Endothelial cell of hepatic sinusoid (primary cell): ENCODE results near the gene FBXO27.
"Not testable (repeated sequence)": the region's sequence is repeated elsewhere in the genome, so short reads cannot be mapped to it uniquely, and the experiment has no call there.

Experiments used
- in situ Hi-C: cut with HindIII; loops from 2 replicates; pipeline ENCODE4 v1.10.0; 2017; ENCODE audit warnings: low sequenced_read_pairs

FBXO27 gene

GRCh38 chr19:39045506-39045905, 13.2 kb upstream of the FBXO27 start:
- in situ Hi-C loops = no loop called here

DNA sequence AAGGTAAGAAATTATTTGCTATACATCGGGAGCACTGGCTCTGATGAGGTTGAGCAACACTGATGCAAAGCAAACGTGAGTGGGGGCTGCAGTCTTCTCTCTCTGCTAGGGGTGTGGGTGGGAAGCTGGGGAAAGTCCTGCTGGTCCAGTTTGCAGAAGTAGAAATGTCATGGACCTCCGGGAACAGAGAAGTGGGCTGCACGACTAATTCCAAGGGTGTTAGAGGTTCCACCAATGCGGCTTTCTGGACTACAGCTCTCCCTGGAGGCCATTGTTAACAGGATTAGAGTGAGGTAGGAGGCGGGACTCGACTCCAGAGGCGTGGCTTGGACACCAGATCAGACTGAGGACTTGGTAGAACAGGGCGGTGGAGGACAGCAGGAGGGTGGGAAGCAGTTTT, 5.7 kb upstream of the FBXO27 start:
- in situ Hi-C loops = no loop called here

- in situ Hi-C loops = no loop called here
These were observed 4.8 kb upstream of the FBXO27 start for GRCh38 chr19:39037194-39037593.

DNA sequence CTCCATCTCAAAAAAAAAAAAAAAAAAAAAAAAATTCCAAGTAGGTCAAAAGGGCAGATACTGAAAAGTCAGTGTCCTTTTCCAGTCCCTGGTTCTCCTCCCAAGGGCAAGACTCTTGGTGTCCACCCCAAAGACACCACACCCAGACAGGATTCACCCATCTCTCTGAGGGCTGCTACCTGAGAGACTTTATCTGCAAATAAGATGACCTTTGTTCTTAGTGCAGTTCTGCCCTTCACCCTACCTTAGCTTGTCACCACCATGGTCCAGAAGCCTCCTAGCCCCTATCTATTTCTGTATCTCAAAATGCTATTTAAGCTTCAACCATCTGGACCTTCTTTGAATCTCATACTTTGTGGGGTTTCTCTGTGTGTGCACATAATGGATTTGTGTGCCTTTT, 4.2 kb upstream of the FBXO27 start:
- in situ Hi-C loops = no loop called here

DNA sequence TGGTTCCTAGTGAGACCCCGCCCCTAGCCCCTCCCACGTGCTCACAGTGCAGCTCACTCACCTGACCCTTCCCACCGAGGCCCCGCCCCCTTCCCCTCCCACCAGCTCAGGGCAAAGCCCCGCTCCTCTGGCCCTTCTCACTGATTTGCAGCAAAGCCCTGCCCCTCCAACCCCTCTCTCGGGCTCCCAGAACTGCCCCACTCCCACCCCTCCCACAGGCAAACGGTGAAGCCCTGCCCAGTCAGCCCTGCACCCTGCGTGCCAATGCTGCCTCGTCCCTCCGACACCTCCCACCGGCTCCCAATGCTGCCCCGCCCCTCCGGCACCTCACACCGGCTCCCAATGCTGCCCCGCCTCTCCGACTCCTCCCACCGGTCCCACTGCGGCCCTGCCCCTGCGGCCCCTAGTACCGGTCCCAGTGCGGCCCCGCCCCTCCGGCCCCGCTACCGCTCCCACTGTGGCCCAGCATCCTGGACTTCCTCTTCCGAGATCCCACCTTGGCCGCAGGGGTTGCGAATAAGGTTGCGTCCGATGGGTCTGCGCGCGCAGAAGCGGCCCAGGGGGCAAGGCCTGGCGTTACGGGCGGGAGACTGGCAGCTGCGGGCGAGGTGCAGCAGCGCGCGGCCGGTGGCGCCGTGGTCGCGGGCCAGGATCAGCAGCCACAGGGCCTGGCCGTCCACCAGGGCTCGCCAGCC, 834 bp downstream of the FBXO27 start:
- in situ Hi-C loops = no loop called here

DNA sequence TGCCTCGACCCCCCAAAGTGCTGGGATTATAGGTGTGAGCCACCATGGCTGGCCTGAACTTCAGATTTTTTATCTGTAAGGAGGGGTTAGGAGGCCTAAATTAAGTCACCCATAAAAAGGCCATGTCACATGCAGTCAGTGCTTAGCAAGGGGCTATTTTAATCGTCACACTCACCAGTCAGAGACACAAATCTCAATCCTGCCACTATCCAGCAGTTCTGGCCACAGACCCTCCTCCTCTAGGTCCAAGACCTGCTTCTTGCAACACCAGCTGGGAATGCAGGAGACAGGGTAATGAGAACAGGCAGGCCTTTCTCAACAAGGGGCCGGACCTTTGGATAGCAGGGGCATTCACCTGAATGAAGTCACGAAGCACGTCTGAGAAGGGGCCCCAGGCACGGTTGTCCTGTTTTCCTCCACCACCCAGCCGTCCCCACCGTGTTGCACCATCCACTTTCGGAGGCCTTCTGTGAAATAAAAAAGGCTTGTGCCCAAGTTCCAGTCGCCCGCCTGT, 1.4 kb downstream of the FBXO27 start:
- in situ Hi-C loops = no loop called here

- in situ Hi-C loops = no loop called here
These were observed 7.3 kb downstream of the FBXO27 start for GRCh38 chr19:39024875-39025641.

DNA sequence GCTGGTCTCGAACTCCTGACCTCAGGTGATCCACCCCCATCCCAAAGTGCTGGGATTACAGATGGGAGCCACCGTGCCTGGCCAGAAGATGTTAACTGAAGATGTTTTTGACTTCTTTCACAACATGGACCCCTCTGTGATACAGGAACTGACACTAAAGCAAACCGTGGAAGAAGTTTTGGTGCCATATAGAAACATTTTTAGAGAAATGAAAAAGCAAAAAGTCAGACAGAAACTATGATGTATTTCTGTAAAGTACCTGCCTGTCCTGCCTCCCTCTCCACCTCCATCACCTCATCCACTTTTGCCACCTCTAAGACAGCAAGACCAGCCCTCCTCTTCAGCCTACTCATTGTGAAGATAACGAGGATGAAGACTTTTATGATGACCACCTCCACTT, 11.3 kb downstream of the FBXO27 start:
- in situ Hi-C loops = no loop called here

DNA sequence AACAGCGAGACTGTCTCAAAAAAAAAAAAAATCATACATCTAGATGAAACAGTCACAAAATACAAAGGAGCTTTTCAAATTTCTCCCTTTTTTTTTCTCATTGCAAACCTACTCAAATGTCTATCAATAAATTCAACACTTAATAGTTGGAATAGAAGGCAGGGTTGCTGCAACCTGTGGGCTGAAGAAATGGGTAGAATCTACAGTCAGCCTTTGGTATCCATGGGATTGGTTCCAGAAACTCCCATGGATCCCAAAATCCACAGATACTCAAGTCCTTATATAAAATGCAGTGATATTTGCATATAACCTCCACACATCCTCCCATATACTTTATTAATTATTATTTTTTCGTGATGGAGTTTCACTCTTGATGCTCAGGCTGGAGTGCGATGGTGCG, 14.7 kb downstream of the FBXO27 start:
- in situ Hi-C loops = no loop called here

GRCh38 chr19:39017026-39017425, 15.3 kb downstream of the FBXO27 start:
- in situ Hi-C loops = no loop called here

GRCh38 chr19:39014037-39014436, 18.3 kb downstream of the FBXO27 start:
- in situ Hi-C loops = no loop called here

DNA sequence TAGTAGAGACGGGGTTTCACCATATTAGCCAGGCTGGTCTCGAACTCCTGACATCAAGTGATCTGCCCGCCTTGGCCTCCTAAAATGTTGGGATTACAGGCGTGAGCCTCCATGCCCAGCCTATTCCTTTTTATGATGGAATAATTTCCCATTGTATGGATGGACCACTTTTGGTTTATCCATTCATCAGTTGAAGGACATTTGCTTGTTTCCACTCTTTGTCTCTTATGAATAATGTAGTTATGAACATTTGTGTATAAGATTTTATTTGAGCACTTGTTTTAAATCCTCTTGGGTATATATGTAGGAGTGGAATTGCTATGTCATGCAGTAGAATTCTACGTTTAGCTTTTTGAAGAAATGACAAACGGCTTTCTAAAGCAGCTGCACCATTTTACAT, 23.3 kb downstream of the FBXO27 start:
- in situ Hi-C loops = no loop called here

- in situ Hi-C loops = no loop called here
These were observed 24.2 kb downstream of the FBXO27 start for GRCh38 chr19:39008137-39008536.

DNA sequence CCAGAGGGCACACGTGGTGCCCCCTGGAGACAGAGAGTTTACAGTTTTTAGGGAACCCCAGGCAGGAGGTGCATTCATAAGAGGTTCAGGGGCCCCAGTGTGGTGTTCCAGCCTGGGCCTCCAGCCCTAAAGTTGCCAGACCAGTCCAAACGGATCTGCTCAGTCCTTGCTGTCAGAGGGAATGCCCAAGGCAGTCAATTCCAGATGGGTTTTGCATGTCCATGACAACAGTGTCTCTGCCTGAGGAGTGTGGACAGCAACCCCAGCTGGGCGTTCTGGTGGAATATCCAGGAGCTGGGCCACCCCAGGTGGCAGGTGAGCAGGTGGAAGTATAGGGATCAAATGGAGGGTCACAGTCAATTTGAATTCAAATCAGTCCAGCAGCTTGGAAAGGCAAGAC, 25.3 kb downstream of the FBXO27 start:
- in situ Hi-C loops = no loop called here

GRCh38 chr19:39004403-39004802, 27.9 kb downstream of the FBXO27 start:
- in situ Hi-C loops = no loop called here

DNA sequence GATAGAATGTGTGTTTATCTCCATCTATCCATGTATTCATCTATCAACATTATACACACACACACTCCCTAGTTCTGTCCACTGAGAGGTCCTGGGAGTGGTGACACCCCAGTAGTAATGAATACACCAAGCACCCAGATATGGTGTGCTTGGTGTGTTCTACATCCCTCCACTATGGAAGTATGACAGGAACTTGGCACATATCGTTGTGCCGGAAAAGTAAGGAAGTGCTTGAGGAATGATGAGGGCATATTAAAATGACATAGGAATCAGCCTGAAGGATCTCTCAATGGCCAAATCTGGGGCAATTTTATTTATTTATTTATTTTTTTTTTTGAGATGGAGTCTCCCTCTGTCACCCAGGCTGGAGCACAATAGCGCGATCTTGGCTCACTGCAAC, 28.6 kb downstream of the FBXO27 start:
- in situ Hi-C loops = no loop called here

- in situ Hi-C loops = no loop called here
These were observed 29.2 kb downstream of the FBXO27 start for GRCh38 chr19:39003188-39003587.

- in situ Hi-C loops = no loop called here
These were observed 31.3 kb downstream of the FBXO27 start for GRCh38 chr19:39001041-39001440.

DNA sequence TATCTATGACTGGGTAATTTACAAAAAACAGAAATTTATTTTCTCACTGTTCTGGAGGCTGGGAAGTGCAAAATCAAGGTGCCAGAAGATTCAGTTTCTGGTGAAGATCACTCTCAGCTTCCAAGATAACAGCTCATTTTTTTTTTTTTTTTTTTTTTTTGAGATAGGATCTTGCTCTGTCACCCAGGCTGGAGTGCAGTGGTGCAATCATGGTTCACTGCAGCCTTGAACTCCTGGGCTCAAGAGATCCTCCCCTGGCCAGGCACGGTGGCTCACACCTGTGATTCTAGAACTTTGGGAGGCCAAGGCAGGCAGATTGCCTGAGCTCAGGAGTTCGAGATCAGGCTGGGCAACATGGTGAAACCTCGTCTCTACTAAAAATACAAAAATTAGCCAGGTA, 34.8 kb downstream of the FBXO27 start:
- in situ Hi-C loops = not testable (repeated sequence)

DNA sequence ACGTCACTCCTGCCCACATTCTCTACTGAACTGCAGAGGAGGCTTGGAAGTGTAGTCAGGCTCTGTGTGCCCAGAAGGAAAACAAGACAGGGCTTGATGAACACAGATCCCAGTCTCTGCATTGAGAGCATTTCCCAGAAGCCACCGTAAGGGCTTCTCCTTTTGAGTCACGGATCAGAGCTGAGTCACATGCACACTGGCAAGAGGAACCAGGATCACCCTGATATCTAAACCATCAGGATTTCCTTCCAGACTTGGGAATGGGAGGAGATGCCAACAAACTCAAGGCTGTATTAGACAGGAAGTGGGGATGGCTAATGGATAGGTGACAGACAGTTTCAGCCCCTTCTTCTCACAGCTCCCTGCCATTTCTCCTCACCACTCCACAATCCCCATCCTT, 39.1 kb downstream of the FBXO27 start:
- in situ Hi-C loops = no loop called here

DNA sequence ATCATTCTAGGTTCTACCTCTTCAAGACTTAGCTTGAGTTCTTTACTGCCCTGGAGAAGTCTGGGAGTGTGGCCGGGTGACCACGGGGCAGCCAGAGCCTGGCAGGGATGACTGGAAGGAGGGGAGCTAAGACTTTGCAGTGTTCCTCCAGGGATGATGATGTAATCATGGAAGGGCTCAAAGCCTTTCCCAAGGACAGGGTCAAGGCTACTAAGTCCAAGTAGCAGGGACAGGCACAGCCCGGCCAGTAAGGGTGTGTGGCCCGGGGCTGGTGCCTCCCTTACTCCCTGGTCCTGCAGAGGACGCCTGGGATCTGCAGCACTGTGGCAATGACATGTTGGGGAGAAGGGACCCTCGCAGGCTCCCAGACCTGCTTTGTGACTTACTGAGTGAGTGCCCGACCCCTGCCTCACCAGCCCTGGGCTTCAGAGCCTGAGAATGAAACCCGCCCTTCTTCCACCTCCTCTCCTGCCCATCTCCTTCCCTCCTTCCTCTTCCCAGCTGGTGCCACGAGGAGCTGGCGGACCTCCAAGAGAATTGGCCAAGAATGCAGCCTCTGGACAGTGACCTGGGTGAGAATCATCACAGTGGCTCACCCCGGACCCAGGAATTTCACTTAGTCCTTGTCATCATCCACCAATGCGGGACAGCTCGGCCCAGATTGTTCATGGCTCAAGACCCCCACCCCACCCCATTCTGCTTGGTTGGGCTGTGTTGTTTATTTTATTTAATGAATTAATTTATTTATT, 41.2 kb downstream of the FBXO27 start:
- in situ Hi-C loops = no loop called here

DNA sequence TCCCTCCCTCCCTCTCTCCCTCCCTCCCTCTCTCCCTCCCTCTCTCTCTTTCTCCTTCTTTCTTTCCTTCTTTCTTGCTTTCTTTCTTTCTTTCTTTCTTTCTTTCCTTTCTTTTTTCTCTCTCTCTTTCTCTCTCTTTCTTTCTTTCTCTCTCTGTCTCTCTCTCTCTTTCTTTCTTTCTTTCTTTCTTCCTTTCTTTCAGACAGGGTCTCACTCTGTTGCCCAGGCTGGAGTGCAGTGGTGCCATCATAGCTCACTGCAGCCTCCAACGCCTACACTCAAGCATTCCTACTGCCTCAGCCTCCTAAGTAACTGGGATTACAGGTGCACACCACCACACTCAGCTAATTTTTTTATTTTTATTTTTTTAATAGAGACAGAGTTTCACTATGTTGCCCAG, 42.7 kb downstream of the FBXO27 start:
- in situ Hi-C loops = not testable (repeated sequence)
